Fibroblast of villous mesenchyme (primary cell): ENCODE measurements around the gene RBM4. TPM values are rescaled to one million over a fixed set of nuclear protein-coding genes. Genes with fewer than 3 reads are reported as not detected.
A peak's percentile ranks its signal among the peaks of the same experiment; 100 is the strongest.

Experiments
- DNase-seq: peaks from one replicate; pipeline ENCODE4 v3.0.0-alpha.2; 2010; ENCODE audit warnings: low read depth
- H3K4me3 ChIP-seq: 2 replicates; pipeline ENCODE4 v1.5.1; 2011; ENCODE audit warnings: low read depth, mild to moderate bottlenecking, low read length
- CTCF ChIP-seq: IDR thresholded peaks from 2 replicates; pipeline ENCODE4 v1.5.1; 2012; ENCODE audit warnings: low read depth, mild to moderate bottlenecking, low read length; ENCODE audit not compliant: insufficient read depth
- total RNA-seq: library from RNA; depleted of rRNA; stranded (reverse); fragments of >200 nt; gene quantifications from 2 replicates; pipeline ENCODE4 v1.2.3, GENCODE V29; 2012

Gene RBM4
- total RNA-seq, 1 donor, result 118 TPM

DNA sequence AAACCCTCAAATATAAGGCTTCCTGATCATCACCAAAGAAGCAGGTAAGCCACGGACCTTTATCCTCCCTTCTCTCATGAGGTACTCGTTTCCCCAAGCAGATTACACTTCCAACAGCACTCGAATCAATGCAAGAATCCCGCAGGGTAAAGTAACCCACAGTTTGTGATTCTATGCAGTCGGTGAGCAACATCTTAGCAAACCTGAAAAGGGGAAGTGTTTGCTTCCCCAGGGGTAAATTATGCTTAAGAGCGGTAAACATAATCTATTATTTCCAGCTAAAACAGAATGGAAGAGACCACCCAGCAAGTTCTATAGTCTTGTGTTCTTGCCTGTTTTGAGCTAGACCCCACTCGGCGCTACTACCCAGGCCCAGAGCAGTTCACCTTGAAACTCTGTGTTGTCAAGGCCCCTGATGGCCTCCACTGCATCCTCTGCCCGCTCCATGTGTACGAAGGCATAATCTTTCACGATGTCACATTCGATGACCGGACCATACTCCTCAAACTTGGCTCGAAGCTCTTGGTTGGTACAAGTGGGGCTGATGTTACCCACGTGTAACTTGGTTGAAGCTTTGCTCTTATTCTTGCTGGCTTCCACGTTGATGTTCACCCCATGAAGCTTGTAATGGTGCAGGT is 37.9 kb downstream of the RBM4 start:
- H3K4me3 ChIP-seq, result peak overlapping the region; percentile 81
- TF ChIP-seq CTCF, result no peak
- no peak for DNase-seq

GRCh38 chr11:66676931-66677598 is 38.6 kb downstream of the RBM4 start:
- no peak for TF ChIP-seq CTCF
- peak overlapping the region; percentile 81 for H3K4me3 ChIP-seq
- DNase-seq, result peak; percentile 19

GRCh38 chr11:66677599-66678375 is 39.3 kb downstream of the RBM4 start, which contains the start of gene RBM4B:
TSS of gene RBM4B (minus strand) at chr11:66677887. CDS start at chr11:66677079, 808 bp downstream.
- TF ChIP-seq CTCF, result no peak
- H3K4me3 ChIP-seq, result peak within 1 kb of the TSS; percentile 81
- DNase-seq, result peak; percentile 96

DNA sequence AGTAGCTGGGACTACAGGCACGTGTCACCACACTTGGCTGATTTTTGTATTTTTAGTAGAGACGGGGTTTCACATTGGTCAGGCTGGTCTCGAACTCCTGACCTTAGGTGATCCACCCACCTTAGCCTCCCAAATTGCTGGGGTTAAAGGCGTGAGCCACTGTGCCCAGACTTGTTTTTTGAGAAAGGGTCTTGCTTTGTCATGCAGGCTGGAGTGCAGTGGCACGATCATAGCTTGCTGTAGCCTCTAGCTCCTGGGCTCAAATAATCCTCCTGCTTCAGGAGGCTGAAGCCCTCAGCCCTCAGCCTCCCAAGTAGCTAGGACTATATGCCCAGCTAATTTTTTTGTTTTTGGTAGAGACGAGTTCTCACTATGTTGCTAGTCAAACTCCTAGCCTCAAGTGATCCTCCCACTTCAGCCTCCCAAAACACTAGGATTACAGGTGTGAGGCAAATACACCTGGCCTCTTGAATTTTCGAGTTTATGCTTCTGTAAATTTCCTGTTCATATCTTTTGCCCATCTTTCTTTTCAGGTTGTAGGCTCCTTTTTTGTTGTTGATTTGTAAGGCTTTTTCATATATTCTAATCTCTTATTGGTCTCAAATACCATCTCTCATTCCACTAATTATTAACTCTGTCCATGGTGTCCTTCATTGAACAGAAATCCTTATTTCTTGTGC is 42.6 kb downstream of the RBM4 start:
- DNase-seq, result no peak
- no peak for TF ChIP-seq CTCF
- H3K4me3 ChIP-seq, result no peak overlapping the region

- no peak for DNase-seq
- no peak overlapping the region for H3K4me3 ChIP-seq
- no peak for TF ChIP-seq CTCF
Observed at GRCh38 chr11:66683877-66684276, 45.4 kb downstream of the RBM4 start.

DNA sequence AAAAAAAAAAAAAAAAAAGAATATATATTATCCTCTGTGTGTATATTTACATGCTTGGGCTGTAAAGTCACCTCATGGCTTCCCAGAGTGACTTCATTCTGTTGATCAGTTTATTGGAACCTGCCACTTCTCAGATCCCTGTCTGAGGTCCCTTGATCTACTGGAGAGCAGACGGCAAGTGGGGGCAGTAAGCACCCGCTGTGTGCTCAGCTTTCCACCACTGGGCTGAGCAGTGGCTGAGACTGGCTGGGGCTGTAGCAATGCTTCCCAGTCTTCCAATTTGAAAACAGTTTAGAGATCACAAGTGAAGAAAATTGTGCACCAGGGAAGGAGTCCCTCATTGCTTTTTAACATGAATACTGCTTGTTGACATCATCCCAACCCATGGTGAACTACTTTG is 46.1 kb downstream of the RBM4 start:
- H3K4me3 ChIP-seq, result no peak overlapping the region
- no peak for DNase-seq
- no peak for TF ChIP-seq CTCF
